DND-41 (cell line): ENCODE data around the gene BACH1.

ENCODE experiments used
- ATAC-seq: fragments of 200-7000 bp; cut with Tn5 transposase; 3 replicates; pipeline ENCODE4 v1.9.1; 2021; ENCODE audit warnings: low read depth; ENCODE audit not compliant: insufficient read depth
- DNase-seq: peaks from one replicate; pipeline ENCODE4 v3.0.0-alpha.2; 2020
- H2AFZ ChIP-seq: 2 replicates; pipeline ENCODE4 v1.6.0; 2012; ENCODE audit warnings: low read depth, low read length
- H3K27ac ChIP-seq: 2 replicates; pipeline ENCODE4 v1.5.1; 2012; ENCODE audit warnings: low read length, inconsistent platforms
- H3K27me3 ChIP-seq: fragments of 200-600 bp; sonication (generic); 2 replicates; pipeline ENCODE4 v1.6.0; 2012; ENCODE audit warnings: low read length, mild to moderate bottlenecking, inconsistent platforms; ENCODE audit not compliant: insufficient read depth, poor library complexity
- H3K36me3 ChIP-seq: 2 replicates; pipeline ENCODE4 v1.5.1; 2012; ENCODE audit warnings: low read length, inconsistent platforms; ENCODE audit not compliant: insufficient read depth
- H3K4me1 ChIP-seq: 2 replicates; pipeline ENCODE4 v1.5.1; 2012; ENCODE audit warnings: mild to moderate bottlenecking, low read length; ENCODE audit not compliant: insufficient read depth
- H3K4me2 ChIP-seq: 2 replicates; pipeline ENCODE4 v1.6.0; 2012; ENCODE audit warnings: mild to moderate bottlenecking, moderate library complexity, low read length, inconsistent platforms; ENCODE audit not compliant: insufficient read depth
- H3K4me3 ChIP-seq, 2 experiments: fragments of 200-600 bp in 1 of 2; shearing (Covaris generic) in 1 of 2; 2 replicates each; pipeline ENCODE4 v1.5.1; 2012 to 2016; ENCODE audit warnings: inconsistent platforms in 2 of 2, low read length in 2 of 2, mild to moderate bottlenecking in 2 of 2, low read depth in 1 of 2, moderate library complexity in 1 of 2
- H3K79me2 ChIP-seq: 2 replicates; pipeline ENCODE4 v1.6.0; 2012; ENCODE audit warnings: low read length, inconsistent platforms; ENCODE audit not compliant: insufficient read depth
- H3K9ac ChIP-seq: 2 replicates; pipeline ENCODE4 v1.6.0; 2012; ENCODE audit warnings: low read depth, mild to moderate bottlenecking, inconsistent platforms, low read length, moderate library complexity
- H3K9me3 ChIP-seq: 2 replicates; pipeline ENCODE4 v1.5.1; 2012; ENCODE audit warnings: low read length, moderate library complexity, mild to moderate bottlenecking, inconsistent platforms; ENCODE audit not compliant: insufficient read depth, severe bottlenecking
- H4K20me1 ChIP-seq: 2 replicates; pipeline ENCODE4 v1.6.0; 2012; ENCODE audit warnings: low read length; ENCODE audit not compliant: insufficient read depth
- CTCF ChIP-seq: IDR thresholded peaks from 2 replicates; pipeline ENCODE4 v1.5.1; 2012; ENCODE audit warnings: borderline replicate concordance, low read length, moderate library complexity, mild to moderate bottlenecking; ENCODE audit not compliant: poor library complexity, severe bottlenecking; ENCODE audit errors: extremely low read depth
- EZH2 ChIP-seq: IDR thresholded peaks from 3 replicates; pipeline ENCODE4 v1.6.1; 2012; ENCODE audit warnings: borderline replicate concordance, low read depth, mild to moderate bottlenecking, moderate library complexity, low read length, inconsistent platforms; ENCODE audit not compliant: severe bottlenecking

Gene BACH1

GRCh38 chr21:29359718-29360117, 61.0 kb downstream of the BACH1 start:
- Histone ChIP-seq H3K4me3 (no peak overlapping the region), H3K4me2 (no peak overlapping the region), H3K9ac (no peak overlapping the region), H3K4me1 (no peaks in the 10 kb centered on the region), H3K36me3 (peaks cover 16% of the 10 kb centered on the region), H2AFZ (no peak overlapping the region), H3K79me2 (no peaks in the 10 kb centered on the region), H3K27ac (no peak overlapping the region), H3K9me3 (peaks cover 3% of the 10 kb centered on the region), H3K27me3 (no peaks in the 10 kb centered on the region), H4K20me1 (no peaks in the 10 kb centered on the region)
- TF ChIP-seq EZH2 (no peak), CTCF (no peak)
- no peak for ATAC-seq
- DNase-seq = no peak

GRCh38 chr21:29360799-29361765, 62.4 kb downstream of the BACH1 start:
- no peak for ATAC-seq
- TF ChIP-seq CTCF = peak; percentile 37
- TF ChIP-seq EZH2 = no peak
- no peak overlapping the region for H3K9ac ChIP-seq
- H3K27ac ChIP-seq = no peak overlapping the region
- no peak overlapping the region for H2AFZ ChIP-seq
- no peaks in the 10 kb centered on the region for H3K27me3 ChIP-seq
- no peak for DNase-seq
- no peaks in the 10 kb centered on the region for H4K20me1 ChIP-seq
- no peaks in the 10 kb centered on the region for H3K9me3 ChIP-seq
- no peaks in the 10 kb centered on the region for H3K79me2 ChIP-seq
- peaks cover 12% of the 10 kb centered on the region for H3K36me3 ChIP-seq
- no peaks in the 10 kb centered on the region for H3K4me1 ChIP-seq
- H3K4me2 ChIP-seq = no peak overlapping the region
- H3K4me3 ChIP-seq = no peak overlapping the region

- no peak for ATAC-seq
- no peaks in the 10 kb centered on the region for H3K79me2 ChIP-seq
Observed at GRCh38 chr21:29362758-29363157, 64.0 kb downstream of the BACH1 start.

More at GRCh38 chr21:29362758-29363157, 64.0 kb downstream of the BACH1 start:
- H2AFZ ChIP-seq = no peak overlapping the region
- no peak overlapping the region for H3K4me3 ChIP-seq
- no peak for DNase-seq
- no peak overlapping the region for H3K4me2 ChIP-seq
- H3K27me3 ChIP-seq = no peaks in the 10 kb centered on the region
- H3K4me1 ChIP-seq = no peaks in the 10 kb centered on the region
- H3K9ac ChIP-seq = no peak overlapping the region
- peaks cover 15% of the 10 kb centered on the region for H3K36me3 ChIP-seq
- no peak overlapping the region for H3K27ac ChIP-seq
- no peaks in the 10 kb centered on the region for H3K9me3 ChIP-seq
- H4K20me1 ChIP-seq = no peaks in the 10 kb centered on the region
- TF ChIP-seq EZH2 (no peak), CTCF (no peak)
